ENCODE measurements around the gene RHBG. TPM values are rescaled to one million over a fixed set of nuclear protein-coding genes. Genes with fewer than 3 reads are reported as not detected.
A peak's percentile ranks its signal among the peaks of the same experiment; 100 is the strongest.

RHBG gene
- total RNA-seq, 1 experiment from 2014 or later = 1.5 TPM

DNA sequence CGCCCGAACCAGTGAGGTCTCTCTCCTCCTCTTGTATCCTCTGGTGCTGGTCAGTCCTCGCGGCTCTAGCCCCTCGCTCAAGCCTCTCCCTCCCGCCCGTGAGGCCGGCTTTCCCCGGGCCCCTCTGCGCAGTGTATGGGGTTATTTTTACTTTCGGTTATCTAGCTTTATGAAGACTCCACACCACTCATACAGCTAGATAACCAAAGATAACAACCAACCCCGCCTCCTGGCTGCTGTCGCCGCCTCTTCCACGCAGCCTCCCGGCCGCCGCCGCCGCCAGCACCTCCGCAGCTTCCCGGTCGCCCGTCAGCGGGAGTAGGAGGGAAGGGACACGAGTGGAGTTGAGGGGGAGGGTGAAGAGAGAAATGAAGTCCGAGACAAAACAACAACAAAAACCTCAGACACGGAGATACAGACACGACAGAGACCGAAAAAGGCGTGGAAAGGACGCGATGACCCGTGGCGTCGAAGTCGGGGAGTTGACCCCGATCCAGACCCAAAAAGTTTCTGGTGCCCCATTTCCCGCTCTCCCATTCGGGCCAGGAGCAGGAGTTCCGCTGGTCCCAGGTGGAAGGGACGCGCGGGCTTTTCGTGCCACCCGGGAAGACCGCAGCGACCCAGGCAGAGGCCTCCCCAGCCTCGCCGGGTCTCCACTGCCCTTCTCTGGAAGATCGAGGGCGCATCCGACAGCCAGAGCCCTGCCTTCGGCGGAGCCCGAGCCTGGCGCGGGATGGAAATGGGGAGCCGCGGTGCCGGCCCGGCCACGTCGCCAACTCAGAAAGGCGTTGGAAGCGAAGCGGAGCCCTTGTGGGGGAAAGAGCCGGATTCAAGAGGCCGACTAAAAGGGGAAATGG, 51.4 kb downstream of the RHBG start:
- H3K4me3 Mint-ChIP-seq = peak overlapping the region; percentile 55 to 84
- no peaks in the 10 kb centered on the region for H4K20me1 ChIP-seq (ENCODE audit: control insufficient read depth, insufficient read depth, insufficient read length)
- TF ChIP-seq, protein P1, sequence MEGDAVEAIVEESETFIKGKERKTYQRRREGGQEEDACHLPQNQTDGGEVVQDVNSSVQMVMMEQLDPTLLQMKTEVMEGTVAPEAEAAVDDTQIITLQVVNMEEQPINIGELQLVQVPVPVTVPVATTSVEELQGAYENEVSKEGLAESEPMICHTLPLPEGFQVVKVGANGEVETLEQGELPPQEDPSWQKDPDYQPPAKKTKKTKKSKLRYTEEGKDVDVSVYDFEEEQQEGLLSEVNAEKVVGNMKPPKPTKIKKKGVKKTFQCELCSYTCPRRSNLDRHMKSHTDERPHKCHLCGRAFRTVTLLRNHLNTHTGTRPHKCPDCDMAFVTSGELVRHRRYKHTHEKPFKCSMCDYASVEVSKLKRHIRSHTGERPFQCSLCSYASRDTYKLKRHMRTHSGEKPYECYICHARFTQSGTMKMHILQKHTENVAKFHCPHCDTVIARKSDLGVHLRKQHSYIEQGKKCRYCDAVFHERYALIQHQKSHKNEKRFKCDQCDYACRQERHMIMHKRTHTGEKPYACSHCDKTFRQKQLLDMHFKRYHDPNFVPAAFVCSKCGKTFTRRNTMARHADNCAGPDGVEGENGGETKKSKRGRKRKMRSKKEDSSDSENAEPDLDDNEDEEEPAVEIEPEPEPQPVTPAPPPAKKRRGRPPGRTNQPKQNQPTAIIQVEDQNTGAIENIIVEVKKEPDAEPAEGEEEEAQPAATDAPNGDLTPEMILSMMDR (conservative IDR thresholded peaks at IDR 0.05) = 0 out of 3 replicates have a peak, but pooled peaks have one; percentile 8
- H4K5ac ChIP-seq (ENCODE audit: insufficient read length, low read depth, low read length) = no peak overlapping the region
- WGBS (ENCODE audit: extremely low coverage, insufficient read length, low lambda C conversion rate) = no CpG with 5 or more reads among the region's 69 CpGs
- no peaks in the 10 kb centered on the region; a peak in 1 of 5 replicates for H3K9me3 Mint-ChIP-seq
- H2BK120ac ChIP-seq (ENCODE audit: low read depth, low read length, poor library complexity, severe bottlenecking) = no peak overlapping the region
- no peak overlapping the region for H3K56ac ChIP-seq (ENCODE audit: insufficient read length, low read depth, low read length)
- no peak overlapping the region for H3K27ac ChIP-seq (ENCODE audit: insufficient read length, low read depth, low read length)
- peaks cover 75% of the 10 kb centered on the region for H3K27me3 Mint-ChIP-seq (ENCODE audit: low read depth)
- peak; percentile 41 for DNase-seq
- H2BK5ac ChIP-seq (ENCODE audit: insufficient read length, low read length) = no peak overlapping the region
- H3K27me3 ChIP-seq (ENCODE audit: insufficient read depth, low read length) = peaks cover 39% of the 10 kb centered on the region
- H2BK12ac ChIP-seq (ENCODE audit: insufficient read length, low read depth, low read length) = no peak overlapping the region
- no peak overlapping the region for H2BK15ac ChIP-seq (ENCODE audit: low read depth, low read length)
- no peaks in the 10 kb centered on the region for H3K9me3 ChIP-seq (ENCODE audit: control insufficient read depth, low read depth, low read length)
- no peak overlapping the region for H2AFZ ChIP-seq (ENCODE audit: low read length)
- H3K18ac ChIP-seq (ENCODE audit: insufficient read length, low read depth, low read length) = no peak overlapping the region
- no peaks in the 10 kb centered on the region; the same call in 1 of the 2 replicates for H3K4me1 ChIP-seq (ENCODE audit: insufficient read depth, low read length)
- no peak overlapping the region for H3K4ac ChIP-seq (ENCODE audit: low read depth, low read length)
- peaks cover 20% of the 10 kb centered on the region for H3K23me2 ChIP-seq (ENCODE audit: insufficient read length, low read depth, low read length, poor library complexity, severe bottlenecking)
- no peak overlapping the region; a peak in 1 of 7 replicates for H3K27ac Mint-ChIP-seq
- H3K14ac ChIP-seq (ENCODE audit: insufficient read depth, low read length) = no peak overlapping the region
- H3K4me1 Mint-ChIP-seq = peaks cover 40 to 47% of the 10 kb centered on the region in 2 experiments
- no peak overlapping the region for H4K8ac ChIP-seq (replicated peaks; ENCODE audit: insufficient read length, low read depth, low read length)
- H4K91ac ChIP-seq (ENCODE audit: insufficient read length, low read depth, low read length) = no peak overlapping the region
- H2AK5ac ChIP-seq (ENCODE audit: insufficient read length, low read length) = no peak overlapping the region
- no peaks in the 10 kb centered on the region; a peak in 1 of 7 replicates for H3K36me3 Mint-ChIP-seq (ENCODE audit: insufficient read depth in 1 of 3, low read depth in 3 of 3)
- no peak overlapping the region for H2BK20ac ChIP-seq (ENCODE audit: low read depth, low read length, poor library complexity, severe bottlenecking)
- no peak overlapping the region for H3K23ac ChIP-seq (ENCODE audit: insufficient read length, low read depth, low read length)
- H3K4me2 ChIP-seq (ENCODE audit: insufficient read depth, insufficient read length, low read length) = peak overlapping the region; percentile 51
- H3K9ac ChIP-seq (ENCODE audit: extremely low read depth, insufficient read length, low read length) = no peak overlapping the region
- H3K79me2 ChIP-seq (ENCODE audit: insufficient read depth, low read length) = no peaks in the 10 kb centered on the region
- H3K79me1 ChIP-seq (ENCODE audit: insufficient read depth, low read depth, low read length, poor library complexity, severe bottlenecking) = no peaks in the 10 kb centered on the region
- H3T11ph ChIP-seq (ENCODE audit: low read length) = no peak overlapping the region
